ENCODE results near the gene PCDHA1.

DNA sequence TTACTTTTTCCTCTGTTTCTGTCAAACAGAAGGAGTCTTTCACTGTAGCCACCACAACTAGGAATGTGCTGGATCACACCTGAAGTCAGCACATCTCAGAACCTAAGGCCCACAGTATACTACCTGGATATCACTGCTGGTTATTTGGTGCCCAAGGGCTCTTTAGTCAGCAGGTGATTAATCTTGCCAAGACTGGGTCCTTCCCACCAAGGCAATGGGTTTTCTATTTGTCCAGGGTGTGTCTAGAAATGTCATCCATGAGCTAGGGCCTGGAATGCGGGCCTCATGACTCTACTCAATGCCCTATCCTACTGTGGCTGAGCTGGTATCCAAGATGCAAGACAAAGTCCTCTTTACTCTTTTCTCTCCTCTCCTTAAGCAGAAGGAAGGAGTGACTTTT, 130.4 kb downstream of the PCDHA1 start:
- TF ChIP-seq MXI1 (IDR thresholded peaks at IDR 0.05; ENCODE audit: low read depth, low read length) (no peak), MED1 (CRISPR knock-in tag; IDR thresholded peaks at IDR 0.05; ENCODE audit: borderline replicate concordance) (no peak), TCF7 (IDR thresholded peaks at IDR 0.05; ENCODE audit: borderline replicate concordance) (no peak), KLF10 (CRISPR knock-in tag; IDR thresholded peaks at IDR 0.05) (no peak), FOXM1 (IDR thresholded peaks at IDR 0.05; ENCODE audit: low read depth) (no peak), FOXM1 (CRISPR knock-in tag; IDR thresholded peaks at IDR 0.05; ENCODE audit: low read depth) (no peak), POLR2A (conservative IDR thresholded peaks at IDR 0.05) (no peak), EZH2 (IDR thresholded peaks at IDR 0.05; ENCODE audit: borderline replicate concordance, low read depth, low read length) (no peak), BDP1 (IDR thresholded peaks at IDR 0.05; ENCODE audit: insufficient read depth, insufficient read length) (no peak)
- TF ChIP-seq, protein P1, sequence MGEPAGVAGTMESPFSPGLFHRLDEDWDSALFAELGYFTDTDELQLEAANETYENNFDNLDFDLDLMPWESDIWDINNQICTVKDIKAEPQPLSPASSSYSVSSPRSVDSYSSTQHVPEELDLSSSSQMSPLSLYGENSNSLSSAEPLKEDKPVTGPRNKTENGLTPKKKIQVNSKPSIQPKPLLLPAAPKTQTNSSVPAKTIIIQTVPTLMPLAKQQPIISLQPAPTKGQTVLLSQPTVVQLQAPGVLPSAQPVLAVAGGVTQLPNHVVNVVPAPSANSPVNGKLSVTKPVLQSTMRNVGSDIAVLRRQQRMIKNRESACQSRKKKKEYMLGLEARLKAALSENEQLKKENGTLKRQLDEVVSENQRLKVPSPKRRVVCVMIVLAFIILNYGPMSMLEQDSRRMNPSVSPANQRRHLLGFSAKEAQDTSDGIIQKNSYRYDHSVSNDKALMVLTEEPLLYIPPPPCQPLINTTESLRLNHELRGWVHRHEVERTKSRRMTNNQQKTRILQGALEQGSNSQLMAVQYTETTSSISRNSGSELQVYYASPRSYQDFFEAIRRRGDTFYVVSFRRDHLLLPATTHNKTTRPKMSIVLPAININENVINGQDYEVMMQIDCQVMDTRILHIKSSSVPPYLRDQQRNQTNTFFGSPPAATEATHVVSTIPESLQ (CRISPR knock-in tag; IDR thresholded peaks at IDR 0.05): no peak
- TF ChIP-seq, protein P2, sequence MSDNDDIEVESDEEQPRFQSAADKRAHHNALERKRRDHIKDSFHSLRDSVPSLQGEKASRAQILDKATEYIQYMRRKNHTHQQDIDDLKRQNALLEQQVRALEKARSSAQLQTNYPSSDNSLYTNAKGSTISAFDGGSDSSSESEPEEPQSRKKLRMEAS (CRISPR knock-in tag; IDR thresholded peaks at IDR 0.05): no peak
- TF ChIP-seq, protein P3, sequence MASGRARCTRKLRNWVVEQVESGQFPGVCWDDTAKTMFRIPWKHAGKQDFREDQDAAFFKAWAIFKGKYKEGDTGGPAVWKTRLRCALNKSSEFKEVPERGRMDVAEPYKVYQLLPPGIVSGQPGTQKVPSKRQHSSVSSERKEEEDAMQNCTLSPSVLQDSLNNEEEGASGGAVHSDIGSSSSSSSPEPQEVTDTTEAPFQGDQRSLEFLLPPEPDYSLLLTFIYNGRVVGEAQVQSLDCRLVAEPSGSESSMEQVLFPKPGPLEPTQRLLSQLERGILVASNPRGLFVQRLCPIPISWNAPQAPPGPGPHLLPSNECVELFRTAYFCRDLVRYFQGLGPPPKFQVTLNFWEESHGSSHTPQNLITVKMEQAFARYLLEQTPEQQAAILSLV (tag; IDR thresholded peaks at IDR 0.05): no peak
- TF ChIP-seq, protein P4, sequence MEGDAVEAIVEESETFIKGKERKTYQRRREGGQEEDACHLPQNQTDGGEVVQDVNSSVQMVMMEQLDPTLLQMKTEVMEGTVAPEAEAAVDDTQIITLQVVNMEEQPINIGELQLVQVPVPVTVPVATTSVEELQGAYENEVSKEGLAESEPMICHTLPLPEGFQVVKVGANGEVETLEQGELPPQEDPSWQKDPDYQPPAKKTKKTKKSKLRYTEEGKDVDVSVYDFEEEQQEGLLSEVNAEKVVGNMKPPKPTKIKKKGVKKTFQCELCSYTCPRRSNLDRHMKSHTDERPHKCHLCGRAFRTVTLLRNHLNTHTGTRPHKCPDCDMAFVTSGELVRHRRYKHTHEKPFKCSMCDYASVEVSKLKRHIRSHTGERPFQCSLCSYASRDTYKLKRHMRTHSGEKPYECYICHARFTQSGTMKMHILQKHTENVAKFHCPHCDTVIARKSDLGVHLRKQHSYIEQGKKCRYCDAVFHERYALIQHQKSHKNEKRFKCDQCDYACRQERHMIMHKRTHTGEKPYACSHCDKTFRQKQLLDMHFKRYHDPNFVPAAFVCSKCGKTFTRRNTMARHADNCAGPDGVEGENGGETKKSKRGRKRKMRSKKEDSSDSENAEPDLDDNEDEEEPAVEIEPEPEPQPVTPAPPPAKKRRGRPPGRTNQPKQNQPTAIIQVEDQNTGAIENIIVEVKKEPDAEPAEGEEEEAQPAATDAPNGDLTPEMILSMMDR (IDR thresholded peaks at IDR 0.05 in 2 of 3, conservative IDR thresholded peaks at IDR 0.05 in 1 of 3; ENCODE audit: insufficient read depth in 2 of 3, low read depth in 1 of 3, low read length in 3 of 3): no peak

Data from K562 (cell line).